Activated CD4-positive, alpha-beta memory T cell treated with anti-CD3 and anti-CD28 coated beads for 36 hours (primary cell): ENCODE results near the gene FBXO31. TPM values are rescaled to one million over a fixed set of nuclear protein-coding genes. Genes with fewer than 3 reads are reported as not detected.
"Not testable (repeated sequence)": the region's sequence is repeated elsewhere in the genome, so short reads cannot be mapped to it uniquely, and the experiment has no call there.

Experiments
- CTCF ChIA-PET: fragments of 350-600 bp; sonication (Branson Sonifier 250); formaldehyde crosslinking; loops from one replicate; lab custom pipeline; 2021; ENCODE audit warnings: antibody characterized with exemption, inconsistent platforms; lab: Charles Lee
- POLR2A ChIA-PET: fragments of 350-600 bp; sonication (Branson Sonifier 250); formaldehyde crosslinking; loops from one replicate; lab custom pipeline; 2021; ENCODE audit warnings: antibody characterized with exemption; lab: Charles Lee
- DNase-seq: peaks from one replicate; pipeline ENCODE4 v3.0.0-alpha.2; 2020
- H3K27ac Mint-ChIP-seq: one replicate; pipeline ENCODE4 v1.8.0; 2021; ENCODE audit warnings: mixed read lengths
- H3K27me3 Mint-ChIP-seq: one replicate; pipeline ENCODE4 v1.8.0; 2021; ENCODE audit warnings: mixed read lengths
- H3K36me3 Mint-ChIP-seq: one replicate; pipeline ENCODE4 v1.8.0; 2021; ENCODE audit warnings: mixed read lengths
- H3K4me1 Mint-ChIP-seq: one replicate; pipeline ENCODE4 v1.8.0; 2021; ENCODE audit warnings: low read depth, mixed read lengths
- H3K4me3 Mint-ChIP-seq: one replicate; pipeline ENCODE4 v1.8.0; 2021; ENCODE audit warnings: mild to moderate bottlenecking, mixed read lengths
- H3K9me3 Mint-ChIP-seq: one replicate; pipeline ENCODE4 v1.8.0; 2021; ENCODE audit warnings: mixed read lengths
- intact Hi-C: fragments of 100-400 bp; cut with micrococcal nuclease; formaldehyde crosslinking; loops from one replicate; pipeline ENCODE4 v1.15.1; 2023
- total RNA-seq, 2 experiments: library from RNA; stranded (reverse); gene quantifications; one replicate each; pipeline ENCODE4 v1.2.3, GENCODE V29; 2021

FBXO31 gene
- total RNA-seq, 2 experiments from 2014 or later, result 29.7 to 33.8 TPM

DNA sequence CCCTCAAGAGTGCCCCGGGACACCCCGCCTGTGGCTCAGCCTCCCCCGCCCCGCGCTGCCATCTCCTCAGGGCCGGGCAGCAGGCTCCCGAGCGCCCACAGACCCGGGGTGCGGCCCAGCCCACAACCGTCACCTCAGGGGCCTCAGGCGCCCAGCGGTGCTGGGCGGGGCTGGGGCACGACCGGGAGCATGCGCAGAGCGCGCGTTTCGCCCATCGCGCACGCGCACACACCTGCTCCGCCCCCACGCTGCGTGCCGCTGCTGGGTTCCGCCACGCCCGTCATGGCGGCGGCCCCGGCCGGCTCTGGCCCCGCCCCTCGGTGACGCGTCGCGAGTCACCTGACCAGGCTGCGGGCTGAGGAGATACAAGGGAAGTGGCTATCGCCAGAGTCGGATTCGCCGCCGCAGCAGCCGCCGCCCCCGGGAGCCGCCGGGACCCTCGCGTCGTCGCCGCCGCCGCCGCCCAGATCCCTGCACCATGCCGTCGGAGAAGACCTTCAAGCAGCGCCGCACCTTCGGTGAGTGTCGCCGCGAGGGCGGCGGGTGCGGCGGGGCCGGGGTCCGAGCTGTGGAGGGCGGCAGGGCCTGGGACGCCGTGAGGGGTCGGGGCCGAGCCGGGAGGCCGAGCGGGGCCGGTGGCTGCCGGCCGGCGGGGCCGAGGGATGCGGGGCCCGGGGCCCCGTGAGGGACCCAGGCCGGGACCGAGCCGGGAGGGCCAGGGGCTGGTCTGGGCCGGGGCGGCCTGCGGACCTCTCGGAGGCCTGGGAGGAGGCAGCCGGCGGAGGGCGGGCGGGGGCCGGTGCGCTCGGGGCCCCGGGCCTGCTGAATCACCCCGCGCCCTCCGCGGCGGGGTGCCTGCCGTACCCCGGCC lies 8.6 kb upstream of the FBXO31 start, which contains the start of gene MAP1LC3B:
Gene MAP1LC3B, plus strand, starts transcription at position 387 of the 871 bp plus-strand sequence. Its CDS starts 92 bp downstream, at position 479.
- Mint-ChIP-seq H3K27ac (peak within 1 kb of the TSS; percentile 95), H3K36me3 (peaks cover 11% of the 10 kb centered on the region), H3K4me1 (peaks cover 61% of the 10 kb centered on the region), H3K9me3 (no peaks in the 10 kb centered on the region), H3K27me3 (no peaks in the 10 kb centered on the region), H3K4me3 (peak within 1 kb of the TSS; percentile 86)
- ChIA-PET CTCF (interaction anchor here (1.4 to 3.0 kb wide), 2 partner anchors 10 to 244 kb away, joined by 4 to 33 read pairs; no protein-coding TSS in a partner anchor), POLR2A (interaction anchor here (0.6 to 3.2 kb wide), 2 partner anchors 9 to 243 kb away, joined by 3 to 27 read pairs; partner anchors contain the start of gene FBXO31)
- intact Hi-C loops, result loop anchor here (1.0 to 5.0 kb wide), 5 partner anchors 9 to 375 kb away; partner anchors contain the start of genes FBXO31, KLHDC4 and ZCCHC14
- DNase-seq, result peak; percentile 98

DNA sequence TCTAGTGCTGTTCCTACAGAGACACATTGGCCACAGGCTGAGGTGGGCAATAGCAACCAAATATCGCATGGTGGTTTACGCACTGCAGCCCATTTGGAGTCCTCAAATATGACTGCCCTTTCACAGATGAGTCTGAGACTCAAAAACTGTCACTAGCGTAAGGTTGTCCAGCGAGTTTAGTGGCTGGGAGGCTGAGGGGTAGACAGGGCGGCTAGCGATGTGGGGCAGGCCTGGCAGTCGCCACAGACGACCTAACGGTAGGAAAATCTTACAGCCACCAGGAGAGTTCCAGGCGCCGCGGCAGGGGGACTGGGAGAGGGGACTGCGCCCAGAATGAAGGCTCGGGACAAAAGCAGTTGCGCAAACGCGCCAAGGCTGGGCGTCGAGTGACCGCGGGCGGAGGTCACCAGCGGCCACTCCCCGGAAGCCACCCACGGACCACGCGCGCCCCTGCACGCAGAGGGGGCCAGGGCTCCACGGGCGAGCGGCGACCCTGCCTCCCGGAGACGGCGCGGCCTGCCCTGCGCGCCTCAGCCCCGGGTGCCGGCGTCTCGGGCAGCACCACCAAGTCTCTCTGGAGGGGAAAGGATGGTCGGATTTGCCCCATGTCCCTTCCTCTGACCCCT lies 7.9 kb upstream of the FBXO31 start:
- ChIA-PET POLR2A (no interaction called here), CTCF (no interaction called here)
- no peak for DNase-seq
- Mint-ChIP-seq H3K27ac (peak overlapping the region; percentile 95), H3K4me1 (peaks cover 63% of the 10 kb centered on the region), H3K4me3 (peak overlapping the region; percentile 86), H3K9me3 (no peaks in the 10 kb centered on the region), H3K36me3 (peaks cover 11% of the 10 kb centered on the region), H3K27me3 (no peaks in the 10 kb centered on the region)
- intact Hi-C loops, result loop anchor here (5.0 kb wide), 3 partner anchors 46 to 376 kb away; partner anchors contain the start of gene KLHDC4

DNA sequence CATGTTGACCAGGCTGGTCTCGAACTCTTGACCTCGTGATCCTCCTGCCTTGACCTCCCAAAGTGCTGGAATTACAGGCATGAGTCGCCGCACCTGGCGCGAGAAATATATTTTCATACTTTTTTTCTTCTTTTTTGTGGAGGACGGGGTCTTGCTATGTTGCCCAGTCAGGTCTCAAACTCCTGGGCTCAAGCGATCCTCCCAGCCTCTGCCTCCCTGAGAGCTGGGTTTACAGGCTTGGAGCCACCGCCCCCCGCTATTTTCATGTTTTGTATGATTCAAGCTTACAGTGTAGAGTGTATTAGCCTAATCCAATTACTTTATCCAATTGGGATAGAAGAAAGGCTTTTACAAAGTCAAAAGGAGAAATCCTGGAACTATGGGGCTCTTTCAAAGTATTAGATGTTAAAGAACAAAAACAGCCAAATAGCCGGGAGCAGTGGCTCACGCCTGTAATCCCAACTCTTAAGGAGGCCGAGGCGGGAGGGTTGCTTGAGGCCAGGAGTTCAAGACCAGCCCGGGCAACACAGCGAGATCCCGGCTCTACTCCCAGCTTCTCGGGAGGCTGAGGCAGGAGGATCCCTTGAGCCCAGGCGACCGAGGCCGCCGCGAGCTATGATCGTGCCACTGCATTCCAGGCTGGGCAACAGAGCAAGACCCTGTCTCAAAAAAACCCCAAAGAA lies 7.2 kb upstream of the FBXO31 start:
- ChIA-PET CTCF (no interaction called here), POLR2A (no interaction called here)
- Mint-ChIP-seq H3K4me3 (peak overlapping the region; percentile 86), H3K4me1 (peaks cover 65% of the 10 kb centered on the region), H3K36me3 (peaks cover 11% of the 10 kb centered on the region), H3K27ac (peak overlapping the region; percentile 95), H3K27me3 (no peaks in the 10 kb centered on the region), H3K9me3 (no peaks in the 10 kb centered on the region)
- intact Hi-C loops, result loop anchor here (5.0 kb wide), 3 partner anchors 47 to 377 kb away; partner anchors contain the start of gene KLHDC4
- DNase-seq, result no peak

DNA sequence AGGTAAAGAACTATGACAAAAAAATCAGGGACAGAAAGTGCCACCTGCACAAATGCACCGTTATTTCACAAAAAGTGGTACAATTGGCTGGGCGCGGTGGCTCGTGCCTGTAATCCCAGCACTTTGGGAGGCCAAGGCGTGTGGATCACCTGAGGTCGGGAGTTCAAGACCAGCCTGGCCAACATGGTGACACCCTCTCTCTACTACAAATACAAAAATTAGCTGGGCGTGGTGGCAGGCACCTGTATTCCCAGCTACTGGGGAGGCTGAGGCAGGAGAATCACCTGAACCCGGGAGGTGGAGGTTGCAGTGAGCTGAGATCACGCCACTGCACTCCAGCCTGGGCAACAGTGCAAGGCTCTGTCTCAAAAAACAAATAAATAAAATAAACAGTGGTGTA lies 6.3 kb upstream of the FBXO31 start:
- Mint-ChIP-seq H3K36me3 (peaks cover 11% of the 10 kb centered on the region), H3K4me1 (peaks cover 62% of the 10 kb centered on the region), H3K27ac (peak overlapping the region; percentile 96)
- H3K4me3 Mint-ChIP-seq, H3K9me3 Mint-ChIP-seq, DNase-seq, POLR2A ChIA-PET, H3K27me3 Mint-ChIP-seq, CTCF ChIA-PET: not testable (repeated sequence)
- intact Hi-C loops, result loop anchor here (2.0 to 10.0 kb wide), 7 partner anchors 47 to 1835 kb away; partner anchors contain the start of genes C16orf95, KLHDC4 and ZFPM1

DNA sequence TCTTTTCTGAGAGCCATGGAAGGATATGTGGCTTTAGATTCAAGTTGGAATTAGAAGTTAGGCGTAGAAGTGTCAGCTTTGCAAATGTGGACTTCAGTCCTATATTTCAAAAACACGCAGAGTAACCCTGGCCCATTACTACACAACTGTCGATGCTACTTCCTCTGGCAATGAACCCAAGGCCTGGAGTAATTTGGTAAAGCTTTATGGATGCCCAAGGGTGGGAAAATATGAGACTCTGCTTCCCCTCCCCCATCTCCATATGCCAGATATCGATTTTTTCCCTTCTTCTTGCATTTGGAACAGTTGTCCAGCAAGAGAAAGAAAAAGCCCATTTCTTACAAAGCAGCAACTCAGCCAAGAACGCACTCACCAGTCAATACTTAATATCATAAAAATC lies 5.7 kb upstream of the FBXO31 start:
- Mint-ChIP-seq H3K9me3 (no peaks in the 10 kb centered on the region), H3K27me3 (no peaks in the 10 kb centered on the region), H3K4me3 (no peak overlapping the region), H3K4me1 (peaks cover 61% of the 10 kb centered on the region), H3K27ac (peak overlapping the region; percentile 96), H3K36me3 (peaks cover 8% of the 10 kb centered on the region)
- intact Hi-C loops, result loop anchor here (2.0 to 10.0 kb wide), 4 partner anchors 72 to 1834 kb away; partner anchors contain the start of genes C16orf95 and ZFPM1
- DNase-seq, result no peak
- ChIA-PET CTCF (interaction anchor here (1.7 kb wide), 1 partner anchor 65 kb away, joined by 5 read pairs; no protein-coding TSS in a partner anchor), POLR2A (no interaction called here)

DNA sequence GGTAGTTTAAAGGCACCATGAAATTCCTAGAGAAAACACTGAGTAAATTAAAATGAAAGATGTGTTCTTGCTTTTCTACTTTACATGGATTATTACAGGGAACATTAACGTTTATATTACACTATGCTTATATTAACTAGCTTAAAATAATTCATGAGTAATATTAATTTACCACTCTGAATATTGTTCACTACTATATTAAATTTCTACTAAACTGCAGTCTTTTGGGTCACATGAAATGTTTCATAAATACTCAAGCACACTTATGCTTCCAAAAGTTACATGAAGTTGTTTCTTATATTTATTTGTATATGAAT lies 5.2 kb upstream of the FBXO31 start:
- intact Hi-C loops, result loop anchor here (2.0 to 10.0 kb wide), 4 partner anchors 72 to 1834 kb away; partner anchors contain the start of genes C16orf95 and ZFPM1
- ChIA-PET POLR2A (interaction anchor here (1.4 kb wide), 1 partner anchor 71 kb away, joined by 10 read pairs; no protein-coding TSS in a partner anchor), CTCF (interaction anchor here (1.2 to 1.7 kb wide), 3 partner anchors 64 to 247 kb away, joined by 4 to 13 read pairs (median 5); partner anchors contain the start of gene C16orf95)
- peaks cover 10% of the 10 kb centered on the region for H3K36me3 Mint-ChIP-seq
- no peaks in the 10 kb centered on the region for H3K9me3 Mint-ChIP-seq
- peak overlapping the region; percentile 96 for H3K27ac Mint-ChIP-seq
- peaks cover 2% of the 10 kb centered on the region for H3K27me3 Mint-ChIP-seq
- peak overlapping the region; percentile 57 for H3K4me3 Mint-ChIP-seq
- H3K4me1 Mint-ChIP-seq, result peaks cover 58% of the 10 kb centered on the region
- no peak for DNase-seq

DNA sequence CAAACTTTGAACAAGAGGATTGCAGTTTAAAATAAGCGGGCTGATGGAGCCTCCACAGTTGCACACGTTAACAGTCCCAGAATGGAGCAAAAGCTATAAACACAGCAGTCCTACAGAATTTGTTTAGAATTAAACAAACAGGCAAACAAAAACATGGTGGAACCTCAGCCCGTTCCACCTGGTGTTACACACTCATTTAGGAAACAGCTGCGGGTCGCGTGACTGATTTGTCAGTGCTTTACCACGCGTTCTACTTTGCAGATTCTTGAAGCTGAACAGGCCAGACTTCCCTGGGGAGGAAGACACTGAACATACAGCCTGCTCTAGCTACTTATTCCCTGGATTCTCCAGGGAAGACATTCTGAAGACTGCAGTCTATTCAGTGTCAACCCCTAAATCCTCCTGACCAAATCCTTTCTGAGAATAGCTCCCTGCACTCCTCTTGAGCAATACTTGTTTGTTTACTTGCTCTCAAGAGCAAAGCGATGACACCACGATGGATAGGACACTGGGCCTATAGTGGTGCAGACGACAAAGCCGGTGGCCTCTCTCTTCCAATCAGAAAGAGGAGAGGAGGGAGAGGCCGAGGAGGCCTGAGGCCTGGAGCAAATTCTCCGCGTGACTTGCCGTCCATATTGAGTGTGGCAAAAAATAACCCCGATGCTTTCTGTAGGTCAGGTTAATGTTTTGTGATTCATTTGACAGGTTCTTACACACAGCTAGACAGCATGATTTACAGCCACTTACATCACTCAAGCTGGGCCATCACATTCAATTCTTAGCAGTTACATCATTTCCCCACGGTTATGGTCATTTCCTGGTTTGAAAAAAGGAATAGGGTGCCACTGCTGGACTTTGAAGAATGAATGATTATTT lies 4.6 kb upstream of the FBXO31 start:
- POLR2A ChIA-PET, result interaction anchor here (1.4 kb wide), 1 partner anchor 70 kb away, joined by 10 read pairs; no protein-coding TSS in a partner anchor
- Mint-ChIP-seq H3K27me3 (peaks cover 2% of the 10 kb centered on the region), H3K27ac (peak overlapping the region; percentile 96), H3K36me3 (peaks cover 5% of the 10 kb centered on the region), H3K9me3 (no peaks in the 10 kb centered on the region), H3K4me3 (peak overlapping the region; percentile 57), H3K4me1 (peaks cover 52% of the 10 kb centered on the region)
- intact Hi-C loops, result loop anchor here (2.0 to 10.0 kb wide), 4 partner anchors 71 to 1833 kb away; partner anchors contain the start of genes C16orf95 and ZFPM1
- CTCF ChIA-PET, result interaction anchor here (0.6 to 1.7 kb wide), 4 partner anchors 64 to 248 kb away, joined by 4 to 13 read pairs (median 4); partner anchors contain the start of gene C16orf95
- DNase-seq, result peak; percentile 94

DNA sequence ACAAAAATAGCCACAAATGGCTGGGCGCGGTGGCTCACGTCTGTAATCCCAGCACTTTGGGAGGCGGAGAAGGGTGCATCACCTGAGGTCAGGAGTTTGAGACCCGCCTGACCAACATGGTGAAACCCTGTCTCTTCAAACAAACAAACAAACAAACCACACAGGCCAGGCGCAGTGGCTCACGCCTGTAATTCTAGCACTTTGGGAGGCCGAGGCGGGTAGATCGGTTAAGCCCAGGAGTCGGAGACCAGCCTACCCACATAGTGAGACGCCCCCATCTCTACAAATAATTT lies 1.2 kb upstream of the FBXO31 start:
- CTCF ChIA-PET, result interaction anchor here (1.2 to 3.0 kb wide), 3 partner anchors 10 to 67 kb away, joined by 3 to 23 read pairs (median 11); partner anchors contain the start of gene C16orf95
- H3K36me3 Mint-ChIP-seq, result peaks cover 10% of the 10 kb centered on the region
- POLR2A ChIA-PET, result interaction anchor here (2.2 kb wide), 1 partner anchor 66 kb away, joined by 11 read pairs; no protein-coding TSS in a partner anchor
- not testable (repeated sequence) for H3K9me3 Mint-ChIP-seq, H3K27me3 Mint-ChIP-seq
- intact Hi-C loops, result loop anchor here (5.0 to 10.0 kb wide), 4 partner anchors 38 to 1830 kb away; partner anchors contain the start of gene ZFPM1
- H3K4me3 Mint-ChIP-seq, result peak overlapping the region; percentile 88
- H3K27ac Mint-ChIP-seq, result peak overlapping the region; percentile 64
- peaks cover 70% of the 10 kb centered on the region for H3K4me1 Mint-ChIP-seq
- DNase-seq, result peak; percentile 18

DNA sequence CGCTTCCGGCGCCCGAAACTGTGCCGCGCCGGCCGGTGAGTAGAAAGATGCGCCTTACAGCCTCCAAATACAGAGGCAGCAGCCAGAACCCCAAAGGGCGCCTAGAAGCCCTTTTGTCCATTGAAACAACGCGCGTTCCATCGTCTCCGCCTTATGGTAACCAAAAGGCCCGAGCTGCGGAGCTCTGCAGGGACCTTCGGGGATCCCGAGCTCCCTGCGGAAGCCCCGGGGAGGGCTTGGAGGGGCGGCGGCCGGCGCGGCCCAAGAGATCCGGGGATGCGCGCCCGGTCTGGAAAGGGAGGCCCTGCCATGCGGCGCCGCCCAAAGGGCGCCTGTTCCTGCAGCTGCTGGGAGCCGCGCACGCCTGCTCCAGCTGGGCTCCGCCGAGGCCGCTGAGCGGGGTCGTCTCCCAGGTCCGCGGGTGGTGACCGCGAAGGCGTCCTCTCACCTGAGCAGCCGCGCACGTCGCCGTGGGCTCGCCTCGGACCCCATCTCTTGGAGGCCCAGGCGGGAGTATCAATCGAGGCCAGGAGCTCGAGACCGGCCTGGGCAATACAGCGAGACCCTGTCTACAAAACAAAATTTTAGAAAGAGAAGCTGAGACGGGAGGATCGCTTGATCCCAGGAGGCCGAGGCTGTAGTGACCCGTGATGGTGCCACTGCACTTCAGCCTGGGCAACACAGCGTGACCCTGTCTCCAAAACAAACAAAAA lies 742 bp upstream of the FBXO31 start:
- Mint-ChIP-seq H3K9me3 (no peaks in the 10 kb centered on the region), H3K27me3 (peaks cover 2% of the 10 kb centered on the region), H3K4me1 (peaks cover 66% of the 10 kb centered on the region), H3K4me3 (peak overlapping the region; percentile 88), H3K36me3 (peaks cover 10% of the 10 kb centered on the region), H3K27ac (peak overlapping the region; percentile 93)
- DNase-seq, result no peak
- POLR2A ChIA-PET, result interaction anchor here (0.9 to 2.2 kb wide), 8 partner anchors 10 to 81 kb away, joined by 3 to 27 read pairs (median 6); partner anchors contain the start of gene C16orf95
- CTCF ChIA-PET, result interaction anchor here (1.1 to 3.0 kb wide), 4 partner anchors 10 to 251 kb away, joined by 3 to 23 read pairs (median 8); partner anchors contain the start of gene C16orf95
- intact Hi-C loops, result loop anchor here (5.0 to 10.0 kb wide), 3 partner anchors 37 to 1830 kb away; no protein-coding TSS in a partner anchor
